PC-3 (cell line): ENCODE data around the gene SLC6A11. TPM values are rescaled to one million over a fixed set of nuclear protein-coding genes. Genes with fewer than 3 reads are reported as not detected.

Experiments
- ATAC-seq: fragments of 200-7000 bp; cut with Tn5 transposase; 2 replicates; pipeline ENCODE4 v1.9.1; 2020; ENCODE audit warnings: mild to moderate bottlenecking, moderate library complexity
- BruUV-seq: library from RNA; stranded (reverse); fragments of 400-500 nt; replicated peaks from 2 replicates; lab custom pipeline; 2021; lab: Mats Ljungman, UMichigan
- CTCF ChIA-PET: fragments of 300-600 bp; sonication (Branson Sonifier 250); formaldehyde crosslinking; loops from one replicate; lab custom pipeline; 2022; ENCODE audit warnings: antibody characterized with exemption; lab: Charles Lee
- POLR2A ChIA-PET: fragments of 300-600 bp; sonication (Branson Sonifier 250); formaldehyde crosslinking; loops from one replicate; lab custom pipeline; 2022; ENCODE audit warnings: antibody characterized with exemption; ENCODE audit not compliant: unreplicated experiment; lab: Charles Lee
- DNase-seq: peaks from one replicate; pipeline ENCODE4 v3.0.0-alpha.2; 2015
- H2AFZ ChIP-seq: fragments of 300-600 bp; sonication (generic); 2 replicates; pipeline ENCODE4 v1.6.0; 2016; ENCODE audit warnings: antibody characterized with exemption, low read length
- H3F3A ChIP-seq: fragments of 300-600 bp; sonication (generic); one replicate; pipeline ENCODE4 v1.6.0; 2017; ENCODE audit warnings: antibody characterized with exemption, low read length, control low read depth, mild to moderate bottlenecking; ENCODE audit not compliant: unreplicated experiment
- H3K27ac ChIP-seq: fragments of 300-600 bp; sonication (generic); 2 replicates; pipeline ENCODE4 v1.5.1; 2016; ENCODE audit warnings: mild to moderate bottlenecking, low read length
- H3K27me3 ChIP-seq: fragments of 300-600 bp; sonication (generic); 2 replicates; pipeline ENCODE4 v1.6.1; 2016; ENCODE audit warnings: low read length, mixed read lengths
- H3K36me3 ChIP-seq: fragments of 300-600 bp; sonication (generic); 2 replicates; pipeline ENCODE4 v1.6.1; 2016; ENCODE audit warnings: low read depth, mixed run types, low read length, mixed read lengths
- H3K4me1 ChIP-seq: fragments of 300-600 bp; sonication (generic); 2 replicates; pipeline ENCODE4 v1.5.1; 2016; ENCODE audit warnings: low read length; ENCODE audit not compliant: insufficient read depth
- H3K4me2 ChIP-seq: fragments of 300-600 bp; sonication (generic); 2 replicates; pipeline ENCODE4 v1.6.0; 2016; ENCODE audit warnings: low read length
- H3K4me3 ChIP-seq: fragments of 300-600 bp; sonication (generic); 2 replicates; pipeline ENCODE4 v1.5.1; 2016; ENCODE audit warnings: mild to moderate bottlenecking, low read length, mixed read lengths
- H3K79me2 ChIP-seq: fragments of 300-600 bp; sonication (generic); 2 replicates; pipeline ENCODE4 v1.6.1; 2017; ENCODE audit warnings: low read length, mixed read lengths
- H3K9ac ChIP-seq: fragments of 300-600 bp; sonication (generic); 2 replicates; pipeline ENCODE4 v1.6.0; 2016; ENCODE audit warnings: mild to moderate bottlenecking, low read length
- H3K9me2 ChIP-seq: fragments of 300-600 bp; sonication (generic); replicated peaks from 2 replicates; pipeline ENCODE4 v1.6.1; 2016; ENCODE audit warnings: mixed run types, low read length, mixed read lengths
- H3K9me3 ChIP-seq: fragments of 300-600 bp; sonication (generic); 2 replicates; pipeline ENCODE4 v1.6.1; 2016; ENCODE audit warnings: low read length, mixed read lengths
- H4K20me1 ChIP-seq: fragments of 300-600 bp; sonication (generic); 2 replicates; pipeline ENCODE4 v1.6.1; 2016; ENCODE audit warnings: low read length, mixed read lengths
- EZH2 ChIP-seq: fragments of 300-600 bp; sonication (generic); IDR thresholded peaks from one replicate; pipeline ENCODE4 v1.6.1; 2017; ENCODE audit warnings: antibody characterized with exemption, mild to moderate bottlenecking, low read length; ENCODE audit not compliant: unreplicated experiment
- EZH2phosphoT487 ChIP-seq: fragments of 300-600 bp; sonication (generic); IDR thresholded peaks from 2 replicates; pipeline ENCODE4 v1.6.1; 2018; ENCODE audit warnings: mild to moderate bottlenecking, antibody characterized with exemption, low read length, borderline replicate concordance
- intact Hi-C: fragments of 100-400 bp; cut with micrococcal nuclease; formaldehyde crosslinking; loops from 2 replicates; pipeline ENCODE4 v1.9.0; 2023
- total RNA-seq: library from RNA; depleted of rRNA; stranded (reverse); fragments of >200 nt; gene quantifications from 2 replicates; pipeline ENCODE4 v1.2.3, GENCODE V29; 2014
- TF ChIP-seq, protein P1 (sequence below): fragments of 300-600 bp; sonication (generic); conservative IDR thresholded peaks from 2 replicates; pipeline ENCODE4 v1.5.1; 2017; ENCODE audit warnings: antibody characterized with exemption, low read depth, mild to moderate bottlenecking, low read length

SLC6A11 gene
- total RNA-seq, 1 experiment from 2014 or later = 34.0 TPM

DNA sequence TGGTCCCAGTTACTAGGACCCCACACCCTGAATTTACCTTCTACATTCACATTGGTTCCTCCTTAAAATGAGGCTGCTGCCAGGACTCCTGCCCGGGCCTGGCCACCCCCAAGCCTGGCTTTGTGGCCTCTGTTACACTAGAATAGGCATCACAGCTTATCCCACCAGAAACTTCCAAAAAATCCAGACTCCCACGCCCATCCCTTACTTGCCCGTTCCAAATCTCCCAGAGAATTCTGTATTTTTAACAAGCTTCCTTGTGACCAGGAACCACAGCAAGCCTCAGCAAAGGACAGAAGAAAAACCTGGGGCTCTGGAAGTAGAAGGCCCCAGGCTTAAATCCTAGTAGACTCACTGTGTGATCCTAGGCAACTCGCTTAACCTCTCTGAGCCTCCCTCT lies 140.5 kb downstream of the SLC6A11 start:
- Histone ChIP-seq H3K27me3 (peaks cover 28% of the 10 kb centered on the region; the same call in 1 of the 2 replicates), H3K4me3 (no peak overlapping the region), H3F3A (no peaks in the 10 kb centered on the region), H2AFZ (no peak overlapping the region), H3K9me2 (no peaks in the 10 kb centered on the region), H3K27ac (no peak overlapping the region), H3K9ac (no peak overlapping the region), H3K79me2 (no peaks in the 10 kb centered on the region), H3K36me3 (no peaks in the 10 kb centered on the region), H3K9me3 (no peaks in the 10 kb centered on the region), H4K20me1 (no peaks in the 10 kb centered on the region), H3K4me2 (no peak overlapping the region), H3K4me1 (no peaks in the 10 kb centered on the region)
- POLR2A ChIA-PET = no interaction called here
- ATAC-seq (no peak), DNase-seq (no peak)
- no peak for TF ChIP-seq EZH2phosphoT487
- TF ChIP-seq EZH2 = no peak
- TF ChIP-seq, protein P1, sequence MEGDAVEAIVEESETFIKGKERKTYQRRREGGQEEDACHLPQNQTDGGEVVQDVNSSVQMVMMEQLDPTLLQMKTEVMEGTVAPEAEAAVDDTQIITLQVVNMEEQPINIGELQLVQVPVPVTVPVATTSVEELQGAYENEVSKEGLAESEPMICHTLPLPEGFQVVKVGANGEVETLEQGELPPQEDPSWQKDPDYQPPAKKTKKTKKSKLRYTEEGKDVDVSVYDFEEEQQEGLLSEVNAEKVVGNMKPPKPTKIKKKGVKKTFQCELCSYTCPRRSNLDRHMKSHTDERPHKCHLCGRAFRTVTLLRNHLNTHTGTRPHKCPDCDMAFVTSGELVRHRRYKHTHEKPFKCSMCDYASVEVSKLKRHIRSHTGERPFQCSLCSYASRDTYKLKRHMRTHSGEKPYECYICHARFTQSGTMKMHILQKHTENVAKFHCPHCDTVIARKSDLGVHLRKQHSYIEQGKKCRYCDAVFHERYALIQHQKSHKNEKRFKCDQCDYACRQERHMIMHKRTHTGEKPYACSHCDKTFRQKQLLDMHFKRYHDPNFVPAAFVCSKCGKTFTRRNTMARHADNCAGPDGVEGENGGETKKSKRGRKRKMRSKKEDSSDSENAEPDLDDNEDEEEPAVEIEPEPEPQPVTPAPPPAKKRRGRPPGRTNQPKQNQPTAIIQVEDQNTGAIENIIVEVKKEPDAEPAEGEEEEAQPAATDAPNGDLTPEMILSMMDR = no peak
- CTCF ChIA-PET = no interaction called here
- intact Hi-C loops = no loop called here
- BruUV-seq = no TSS peak

DNA sequence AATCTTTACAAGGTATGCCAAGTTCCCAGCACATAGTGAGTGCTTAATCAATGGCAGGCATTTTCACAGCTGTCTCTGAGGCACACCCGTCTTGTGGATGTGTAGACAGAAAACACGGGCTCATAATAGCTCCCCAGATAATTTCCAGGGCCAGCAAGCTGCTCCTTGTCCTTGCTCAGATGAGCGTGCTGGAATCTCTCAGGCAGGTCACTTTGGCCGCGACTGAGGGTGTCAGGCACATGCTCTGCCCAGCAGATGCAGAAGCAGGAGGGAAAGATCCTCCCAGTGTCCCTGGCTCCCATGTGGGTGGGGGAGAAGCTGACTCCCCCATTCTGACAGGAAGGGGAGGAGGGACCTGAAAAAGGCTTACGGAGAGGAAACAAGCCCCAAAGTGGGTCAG lies 141.0 kb downstream of the SLC6A11 start:
- ATAC-seq (no peak), DNase-seq (no peak)
- no peak overlapping the region for H2AFZ ChIP-seq
- peaks cover 30% of the 10 kb centered on the region; the same call in 1 of the 2 replicates for H3K27me3 ChIP-seq
- intact Hi-C loops = no loop called here
- H3K79me2 ChIP-seq = no peaks in the 10 kb centered on the region
- no peak overlapping the region for H3K4me2 ChIP-seq
- H3K36me3 ChIP-seq = no peaks in the 10 kb centered on the region
- no peaks in the 10 kb centered on the region for H3K9me3 ChIP-seq
- ChIA-PET CTCF (no interaction called here), POLR2A (no interaction called here)
- BruUV-seq = no TSS peak
- no peaks in the 10 kb centered on the region for H4K20me1 ChIP-seq
- H3K9me2 ChIP-seq = no peaks in the 10 kb centered on the region
- no peak overlapping the region for H3K9ac ChIP-seq
- TF ChIP-seq EZH2 = no peak
- TF ChIP-seq, protein P1 = no peak
- TF ChIP-seq EZH2phosphoT487 = no peak
- no peaks in the 10 kb centered on the region for H3K4me1 ChIP-seq
- H3K4me3 ChIP-seq = no peak overlapping the region
- no peak overlapping the region for H3K27ac ChIP-seq
- no peaks in the 10 kb centered on the region for H3F3A ChIP-seq

- Histone ChIP-seq H3K4me3 (no peak overlapping the region), H3F3A (no peaks in the 10 kb centered on the region), H3K4me1 (no peaks in the 10 kb centered on the region), H3K9ac (no peak overlapping the region), H3K27ac (no peak overlapping the region), H3K9me3 (no peaks in the 10 kb centered on the region), H3K27me3 (peaks cover 40% of the 10 kb centered on the region), H3K79me2 (no peaks in the 10 kb centered on the region), H3K36me3 (no peaks in the 10 kb centered on the region), H3K4me2 (no peak overlapping the region), H3K9me2 (no peaks in the 10 kb centered on the region), H4K20me1 (no peaks in the 10 kb centered on the region), H2AFZ (no peak overlapping the region)
- no TSS peak for BruUV-seq
- TF ChIP-seq EZH2phosphoT487 = no peak
- no peak for TF ChIP-seq EZH2
- TF ChIP-seq, protein P1 = no peak
- DNase-seq (peak; percentile 38), ATAC-seq (no peak)
- intact Hi-C loops = no loop called here
- ChIA-PET POLR2A (no interaction called here), CTCF (interaction anchor here (0.6 kb wide), 1 partner anchor 239 kb away, joined by 6 read pairs; no protein-coding TSS in a partner anchor)
Observed at GRCh38 chr3:10957976-10958749, 142.1 kb downstream of the SLC6A11 start.
